ENCODE measurements around the gene GPR61.

The GPR61 gene

DNA sequence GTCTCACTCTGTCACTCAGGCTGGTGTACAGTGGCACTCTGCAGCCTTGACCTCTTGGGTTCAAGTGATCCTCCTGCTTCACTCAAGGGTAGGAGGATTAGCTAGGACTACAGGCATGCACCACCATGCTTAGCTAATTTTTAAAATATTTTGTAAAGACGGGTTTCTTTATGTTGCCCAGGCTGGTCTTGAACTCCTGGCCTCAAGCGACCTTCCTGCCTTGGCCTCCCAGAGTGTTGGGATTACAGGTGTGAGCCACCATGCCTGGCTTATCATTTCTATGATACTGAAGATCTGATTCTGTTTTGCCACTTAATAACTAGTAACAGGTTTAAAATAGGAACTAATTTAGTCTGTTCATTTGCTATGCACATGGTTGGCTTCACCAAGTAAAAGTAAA is 42.3 kb downstream of the GPR61 start:
- H3K4me2 ChIP-seq (ENCODE audit: low read length): no peak overlapping the region
- no peak overlapping the region for H3K4me3 ChIP-seq (ENCODE audit: low read depth, low read length)
- no peak overlapping the region for H3K9ac ChIP-seq
- TF ChIP-seq, protein P1, sequence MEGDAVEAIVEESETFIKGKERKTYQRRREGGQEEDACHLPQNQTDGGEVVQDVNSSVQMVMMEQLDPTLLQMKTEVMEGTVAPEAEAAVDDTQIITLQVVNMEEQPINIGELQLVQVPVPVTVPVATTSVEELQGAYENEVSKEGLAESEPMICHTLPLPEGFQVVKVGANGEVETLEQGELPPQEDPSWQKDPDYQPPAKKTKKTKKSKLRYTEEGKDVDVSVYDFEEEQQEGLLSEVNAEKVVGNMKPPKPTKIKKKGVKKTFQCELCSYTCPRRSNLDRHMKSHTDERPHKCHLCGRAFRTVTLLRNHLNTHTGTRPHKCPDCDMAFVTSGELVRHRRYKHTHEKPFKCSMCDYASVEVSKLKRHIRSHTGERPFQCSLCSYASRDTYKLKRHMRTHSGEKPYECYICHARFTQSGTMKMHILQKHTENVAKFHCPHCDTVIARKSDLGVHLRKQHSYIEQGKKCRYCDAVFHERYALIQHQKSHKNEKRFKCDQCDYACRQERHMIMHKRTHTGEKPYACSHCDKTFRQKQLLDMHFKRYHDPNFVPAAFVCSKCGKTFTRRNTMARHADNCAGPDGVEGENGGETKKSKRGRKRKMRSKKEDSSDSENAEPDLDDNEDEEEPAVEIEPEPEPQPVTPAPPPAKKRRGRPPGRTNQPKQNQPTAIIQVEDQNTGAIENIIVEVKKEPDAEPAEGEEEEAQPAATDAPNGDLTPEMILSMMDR (IDR thresholded peaks at IDR 0.05): no peak
- no peaks in the 10 kb centered on the region for H3K9me3 ChIP-seq (ENCODE audit: control insufficient read depth, low read length)
- H3K79me2 ChIP-seq: no peaks in the 10 kb centered on the region
- H3K27me3 ChIP-seq (ENCODE audit: control insufficient read depth, insufficient read depth, low read length): no peaks in the 10 kb centered on the region
- no peaks in the 10 kb centered on the region for H3K4me1 ChIP-seq
- no peak overlapping the region for H3K27ac ChIP-seq
- no peak overlapping the region for H2AFZ ChIP-seq
- H3K36me3 ChIP-seq (ENCODE audit: control insufficient read depth, insufficient read depth, low read length): no peaks in the 10 kb centered on the region

DNA sequence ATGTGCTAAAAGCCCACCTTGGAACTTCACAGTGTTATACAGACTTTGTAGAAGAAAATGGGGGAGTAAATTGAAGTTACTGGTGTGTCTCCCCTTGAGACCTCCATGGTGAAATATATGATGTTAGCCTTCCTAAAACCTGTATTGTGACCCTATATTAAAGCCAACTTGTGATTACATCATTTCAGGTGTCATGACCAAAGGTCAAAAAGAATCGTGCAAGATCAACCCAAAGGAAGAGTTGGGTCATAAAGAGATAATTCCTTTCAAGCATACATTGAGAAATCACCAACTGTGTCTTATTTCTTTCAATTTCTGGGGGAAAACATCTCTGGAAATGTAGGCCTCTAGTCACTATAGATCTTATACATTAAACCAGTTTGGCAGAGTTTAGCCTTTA is 45.1 kb downstream of the GPR61 start:
- Histone ChIP-seq H3K9me3 (ENCODE audit: control insufficient read depth, low read length) (no peaks in the 10 kb centered on the region), H3K36me3 (ENCODE audit: control insufficient read depth, insufficient read depth, low read length) (no peaks in the 10 kb centered on the region), H3K4me1 (no peaks in the 10 kb centered on the region), H3K4me2 (ENCODE audit: low read length) (no peak overlapping the region), H3K79me2 (no peaks in the 10 kb centered on the region), H3K27ac (no peak overlapping the region), H2AFZ (no peak overlapping the region), H3K9ac (no peak overlapping the region), H3K27me3 (ENCODE audit: control insufficient read depth, insufficient read depth, low read length) (no peaks in the 10 kb centered on the region), H3K4me3 (ENCODE audit: low read depth, low read length) (no peak overlapping the region)
- TF ChIP-seq, protein P1 (IDR thresholded peaks at IDR 0.05): no peak

DNA sequence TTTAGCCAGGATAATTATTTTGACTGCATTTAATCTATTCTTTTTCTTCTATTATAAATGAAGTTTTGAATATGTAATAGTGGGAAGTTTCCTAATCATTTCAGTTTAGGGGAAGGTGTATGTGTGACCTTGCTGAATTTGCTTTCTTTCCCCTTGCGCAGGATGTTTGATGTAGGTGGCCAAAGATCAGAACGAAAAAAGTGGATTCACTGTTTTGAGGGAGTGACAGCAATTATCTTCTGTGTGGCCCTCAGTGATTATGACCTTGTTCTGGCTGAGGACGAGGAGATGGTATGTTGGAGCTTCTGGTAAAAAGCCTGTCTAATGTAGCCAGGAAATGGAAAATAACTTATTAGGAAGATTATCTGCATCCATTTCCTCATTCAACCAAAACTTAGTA is 46.4 kb downstream of the GPR61 start:
- Histone ChIP-seq H3K9ac (no peak overlapping the region), H3K4me3 (ENCODE audit: low read depth, low read length) (no peak overlapping the region), H3K27ac (no peak overlapping the region), H3K4me1 (no peaks in the 10 kb centered on the region), H3K27me3 (ENCODE audit: control insufficient read depth, insufficient read depth, low read length) (no peaks in the 10 kb centered on the region), H3K36me3 (ENCODE audit: control insufficient read depth, insufficient read depth, low read length) (no peaks in the 10 kb centered on the region), H3K79me2 (no peaks in the 10 kb centered on the region), H2AFZ (no peak overlapping the region), H3K9me3 (ENCODE audit: control insufficient read depth, low read length) (no peaks in the 10 kb centered on the region), H3K4me2 (ENCODE audit: low read length) (no peak overlapping the region)
- TF ChIP-seq, protein P1 (IDR thresholded peaks at IDR 0.05): no peak

DNA sequence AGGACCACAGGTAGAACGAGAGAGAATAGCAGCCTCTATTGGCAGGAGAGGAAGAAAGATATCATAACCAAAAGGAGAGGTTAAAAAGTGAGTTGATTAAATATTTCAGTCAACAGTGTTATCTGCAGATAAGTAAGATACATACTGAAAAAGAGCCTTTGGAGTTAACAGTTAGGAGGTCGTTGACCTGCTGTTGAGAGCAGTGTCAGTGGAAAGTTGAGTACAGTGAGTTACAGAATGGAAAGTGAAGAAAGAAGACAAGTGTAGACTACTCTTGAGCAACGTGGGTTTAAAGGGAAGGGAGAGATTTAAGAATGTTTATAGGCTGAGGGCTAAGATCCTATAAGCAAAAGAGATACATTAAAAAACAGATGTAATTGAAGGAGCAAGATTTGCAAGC is 49.5 kb downstream of the GPR61 start:
- TF ChIP-seq, protein P1 (IDR thresholded peaks at IDR 0.05): no peak
- Histone ChIP-seq H3K79me2 (no peaks in the 10 kb centered on the region), H3K27me3 (ENCODE audit: control insufficient read depth, insufficient read depth, low read length) (no peaks in the 10 kb centered on the region), H3K9ac (no peak overlapping the region), H2AFZ (no peak overlapping the region), H3K4me1 (no peaks in the 10 kb centered on the region), H3K36me3 (ENCODE audit: control insufficient read depth, insufficient read depth, low read length) (no peaks in the 10 kb centered on the region), H3K4me2 (ENCODE audit: low read length) (no peak overlapping the region), H3K27ac (no peak overlapping the region), H3K4me3 (ENCODE audit: low read depth, low read length) (no peak overlapping the region), H3K9me3 (ENCODE audit: control insufficient read depth, low read length) (no peaks in the 10 kb centered on the region)

DNA sequence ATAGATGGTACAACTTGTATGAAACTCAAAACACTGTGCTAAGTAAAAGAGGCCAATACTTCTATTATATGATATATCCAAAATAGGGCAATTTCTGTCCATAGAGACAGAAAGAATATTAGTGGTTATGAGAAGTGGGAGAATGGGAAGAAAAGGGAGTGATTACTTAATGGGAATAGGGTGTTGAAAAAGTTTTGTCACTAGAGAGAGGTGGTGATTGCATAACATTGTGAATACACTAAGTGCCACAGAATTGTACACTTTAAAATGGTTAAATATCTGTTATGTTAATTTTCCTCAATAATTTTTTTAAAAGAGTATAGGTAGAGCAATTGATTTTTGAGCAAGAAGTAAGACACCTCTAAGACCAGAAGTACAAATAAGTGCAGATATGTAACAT is 50.0 kb downstream of the GPR61 start:
- no peaks in the 10 kb centered on the region for H3K36me3 ChIP-seq (ENCODE audit: control insufficient read depth, insufficient read depth, low read length)
- no peak overlapping the region for H2AFZ ChIP-seq
- TF ChIP-seq, protein P1 (IDR thresholded peaks at IDR 0.05): no peak
- H3K27me3 ChIP-seq (ENCODE audit: control insufficient read depth, insufficient read depth, low read length): no peaks in the 10 kb centered on the region
- no peaks in the 10 kb centered on the region for H3K4me1 ChIP-seq
- H3K9ac ChIP-seq: no peak overlapping the region
- H3K27ac ChIP-seq: no peak overlapping the region
- no peaks in the 10 kb centered on the region for H3K79me2 ChIP-seq
- H3K9me3 ChIP-seq (ENCODE audit: control insufficient read depth, low read length): no peaks in the 10 kb centered on the region
- H3K4me2 ChIP-seq (ENCODE audit: low read length): no peak overlapping the region
- H3K4me3 ChIP-seq (ENCODE audit: low read depth, low read length): no peak overlapping the region

Measured in parathyroid adenoma (tissue), 2 donors.